SJSA1 (cell line): ENCODE data around the gene FBXO9. TPM values are rescaled to one million over a fixed set of nuclear protein-coding genes. Genes with fewer than 3 reads are reported as not detected.

Source experiments
- DNase-seq, 2 experiments: peaks; one replicate each; pipeline ENCODE4 v3.0.0-alpha.2; 2015 to 2020; ENCODE audit warnings: low spot score in 2 of 2, low read depth in 1 of 2
- H3K27ac ChIP-seq: fragments of 250-450 bp; sonication (Bioruptor Pico); 2 replicates; pipeline ENCODE4 v1.5.1; 2020; ENCODE audit warnings: mild to moderate bottlenecking, moderate library complexity
- H3K27me3 ChIP-seq: fragments of 250-450 bp; sonication (Bioruptor Pico); replicated peaks from 2 replicates; pipeline ENCODE4 v1.5.1; 2020; ENCODE audit warnings: mild to moderate bottlenecking, moderate library complexity
- H3K36me3 ChIP-seq: fragments of 250-450 bp; sonication (Bioruptor Pico); 2 replicates; pipeline ENCODE4 v1.5.1; 2020; ENCODE audit warnings: mild to moderate bottlenecking
- H3K4me1 ChIP-seq: fragments of 250-450 bp; sonication (Bioruptor Pico); replicated peaks from 2 replicates; pipeline ENCODE4 v1.6.1; 2021; ENCODE audit warnings: mild to moderate bottlenecking
- H3K4me3 ChIP-seq: fragments of 250-450 bp; sonication (Bioruptor Pico); 2 replicates; pipeline ENCODE4 v1.5.1; 2020; ENCODE audit warnings: mild to moderate bottlenecking
- H3K9me3 ChIP-seq: fragments of 250-450 bp; sonication (Bioruptor Pico); replicated peaks from 2 replicates; pipeline ENCODE4 v1.5.1; 2020; ENCODE audit warnings: mild to moderate bottlenecking
- total RNA-seq: library from RNA; depleted of rRNA; stranded (reverse); fragments of >200 nt; shearing (Covaris generic); gene quantifications from 2 replicates; pipeline ENCODE4 v1.2.3, GENCODE V29; 2014

FBXO9 gene
- total RNA-seq, 1 experiment from 2014 or later: 39.6 TPM

DNA sequence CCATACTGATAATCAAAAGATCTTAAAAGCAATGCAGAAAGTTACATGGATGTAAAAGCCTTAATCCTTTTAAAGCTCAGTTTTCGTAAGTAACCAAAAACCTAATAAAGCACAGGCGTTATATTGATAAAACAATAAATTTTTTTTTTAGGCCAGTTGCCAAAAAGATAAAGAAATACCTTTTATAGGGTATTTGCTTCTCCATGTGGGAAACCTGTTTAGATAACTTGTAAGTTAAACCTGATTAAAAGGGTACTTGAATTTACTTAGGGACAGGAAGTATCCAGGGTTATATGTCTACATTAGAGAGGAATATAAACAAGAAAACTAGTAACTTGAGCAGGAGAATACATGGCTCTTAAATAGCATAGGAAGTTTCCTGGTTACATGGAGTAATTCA, 21.1 kb downstream of the FBXO9 start:
- H3K27me3 ChIP-seq: no peaks in the 10 kb centered on the region
- no peak overlapping the region for H3K27ac ChIP-seq
- no peak for DNase-seq
- H3K4me3 ChIP-seq: no peak overlapping the region
- no peaks in the 10 kb centered on the region for H3K4me1 ChIP-seq
- peaks cover 74% of the 10 kb centered on the region for H3K36me3 ChIP-seq
- no peaks in the 10 kb centered on the region for H3K9me3 ChIP-seq

DNA sequence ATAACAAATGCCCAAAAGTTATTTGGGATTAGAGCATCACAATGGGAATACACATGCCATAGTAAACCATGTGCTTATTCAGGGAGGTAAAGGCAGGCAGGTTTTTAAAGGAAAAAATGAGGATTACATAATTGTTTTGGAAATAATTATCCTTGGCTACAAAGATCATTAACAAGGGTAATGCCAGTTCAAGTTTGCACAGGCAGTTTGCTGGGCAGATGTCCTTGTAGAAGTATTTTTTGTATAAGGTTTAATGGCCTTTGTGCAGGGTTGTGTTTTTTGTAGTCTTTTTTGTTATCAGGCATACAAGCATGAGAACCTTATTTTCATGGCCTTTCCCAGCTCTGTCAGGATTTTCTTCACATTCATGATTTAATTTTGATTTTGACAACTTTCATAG, 24.7 kb downstream of the FBXO9 start:
- DNase-seq: no peak
- H3K4me1 ChIP-seq: no peaks in the 10 kb centered on the region
- peaks cover 72% of the 10 kb centered on the region for H3K36me3 ChIP-seq
- H3K27ac ChIP-seq: no peak overlapping the region
- no peak overlapping the region for H3K4me3 ChIP-seq
- H3K9me3 ChIP-seq: no peaks in the 10 kb centered on the region
- no peaks in the 10 kb centered on the region for H3K27me3 ChIP-seq

DNA sequence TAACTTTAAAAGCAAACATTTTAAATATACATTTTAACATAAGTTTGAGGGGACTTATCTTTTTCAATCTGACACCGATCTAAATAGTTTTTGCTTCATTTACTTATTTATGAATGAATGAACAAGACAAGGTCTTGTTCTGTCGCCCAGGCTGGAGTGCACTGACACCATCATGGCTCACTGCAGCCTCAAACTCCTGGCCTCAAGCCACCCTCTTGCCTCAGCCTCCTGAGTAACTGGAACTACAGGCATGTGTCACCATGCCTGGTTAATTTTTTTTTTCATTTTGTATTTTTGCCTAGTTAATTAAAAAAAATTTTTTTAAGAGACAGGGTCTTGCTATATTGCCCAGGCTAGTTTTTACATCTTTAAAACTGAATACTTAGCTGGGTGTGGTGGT, 25.4 kb downstream of the FBXO9 start:
- Histone ChIP-seq H3K9me3 (no peaks in the 10 kb centered on the region), H3K27ac (no peak overlapping the region), H3K4me1 (no peaks in the 10 kb centered on the region), H3K4me3 (no peak overlapping the region), H3K27me3 (no peaks in the 10 kb centered on the region), H3K36me3 (peaks cover 73% of the 10 kb centered on the region)
- no peak for DNase-seq

DNA sequence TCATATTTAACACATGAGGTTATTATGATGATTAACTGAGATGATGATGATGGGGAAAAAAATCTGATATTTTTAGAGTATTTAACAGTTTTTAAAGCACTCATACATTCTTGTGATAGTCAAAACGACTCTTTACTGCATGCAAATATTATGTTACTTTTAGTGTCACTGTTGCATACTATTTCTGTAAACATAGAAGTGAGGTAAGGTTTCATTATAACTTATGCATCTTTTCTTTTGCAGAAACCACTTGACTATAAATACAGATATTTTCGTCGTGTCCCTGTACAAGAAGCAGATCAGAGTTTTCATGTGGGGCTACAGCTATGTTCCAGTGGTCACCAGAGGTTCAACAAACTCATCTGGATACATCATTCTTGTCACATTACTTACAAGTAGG, 30.1 kb downstream of the FBXO9 start:
- Histone ChIP-seq H3K4me1 (peaks cover 2% of the 10 kb centered on the region; the same call in 1 of the 2 replicates), H3K27me3 (no peaks in the 10 kb centered on the region), H3K27ac (no peak overlapping the region), H3K36me3 (peaks cover 74% of the 10 kb centered on the region), H3K9me3 (no peaks in the 10 kb centered on the region), H3K4me3 (no peak overlapping the region)
- no peak for DNase-seq

DNA sequence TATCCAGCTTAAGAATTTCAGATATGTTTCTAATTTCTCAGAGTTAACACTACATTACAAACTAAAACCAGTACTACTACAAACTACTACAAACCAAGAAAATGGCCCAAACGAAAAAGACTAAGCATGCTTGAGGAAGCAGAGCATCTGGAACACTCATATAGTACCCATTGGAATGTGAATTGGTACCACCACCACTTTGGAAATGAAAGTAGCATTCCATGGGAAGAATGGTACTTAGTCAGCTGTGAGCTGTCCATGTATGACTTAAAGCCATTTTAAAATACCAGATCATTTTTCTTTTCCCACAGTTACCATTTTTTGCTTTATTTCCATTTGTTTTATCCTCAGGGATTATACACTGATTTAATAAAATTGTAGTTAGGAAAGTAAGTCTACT, 30.5 kb downstream of the FBXO9 start:
- H3K27ac ChIP-seq: no peak overlapping the region

DNA sequence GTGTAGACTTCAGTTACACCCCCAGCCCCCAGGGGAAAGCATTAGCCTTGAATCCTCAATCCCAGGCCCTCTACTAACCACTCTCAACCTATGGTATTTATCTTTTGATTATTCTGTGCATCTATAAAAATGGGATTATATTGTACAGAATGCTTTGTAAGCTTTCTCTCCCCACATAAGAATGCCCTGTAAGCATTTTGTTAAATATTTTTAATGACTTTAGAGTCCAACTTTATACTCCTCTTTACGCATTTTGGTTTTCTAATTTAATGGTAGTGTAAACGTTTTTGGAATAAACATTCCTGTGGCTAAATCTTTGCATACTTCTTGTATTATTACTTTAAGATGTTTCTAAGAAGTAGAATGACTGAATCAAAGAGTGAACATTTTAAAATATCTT, 35.4 kb downstream of the FBXO9 start:
- peaks cover 44% of the 10 kb centered on the region for H3K36me3 ChIP-seq

More for the DNA sequence above, 30.5 kb downstream of the FBXO9 start:
- Histone ChIP-seq H3K9me3 (no peaks in the 10 kb centered on the region), H3K36me3 (peaks cover 76% of the 10 kb centered on the region), H3K4me3 (no peak overlapping the region), H3K4me1 (peaks cover 7% of the 10 kb centered on the region; the same call in 1 of the 2 replicates), H3K27me3 (no peaks in the 10 kb centered on the region)
- no peak for DNase-seq

DNA sequence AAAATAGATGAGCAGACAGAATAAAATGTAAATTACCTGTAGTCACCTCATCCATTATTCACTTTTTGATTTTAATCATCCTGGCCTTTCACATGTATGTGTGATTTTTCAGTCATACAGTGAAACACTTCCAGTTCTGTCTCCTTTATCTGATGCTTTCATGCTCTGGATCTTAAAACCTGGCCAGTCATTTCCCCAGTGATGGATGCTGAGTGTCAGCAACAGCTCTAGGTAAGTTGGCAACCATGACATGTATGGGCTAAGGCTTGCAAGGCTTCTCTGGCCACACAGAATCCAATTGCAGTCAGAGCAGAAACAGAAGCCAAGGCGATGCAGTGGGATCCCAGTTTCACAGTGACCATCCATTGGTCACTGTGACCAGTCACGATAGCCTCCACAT, 35.8 kb downstream of the FBXO9 start:
- no peak for DNase-seq
- H3K9me3 ChIP-seq: no peaks in the 10 kb centered on the region
- H3K27me3 ChIP-seq: no peaks in the 10 kb centered on the region
- peaks cover 40% of the 10 kb centered on the region for H3K36me3 ChIP-seq
- no peak overlapping the region for H3K4me3 ChIP-seq
- no peak overlapping the region for H3K27ac ChIP-seq
- peaks cover 11% of the 10 kb centered on the region; the same call in 1 of the 2 replicates for H3K4me1 ChIP-seq

More for the DNA sequence above, 35.4 kb downstream of the FBXO9 start:
- Histone ChIP-seq H3K27ac (no peak overlapping the region), H3K4me3 (no peak overlapping the region), H3K4me1 (peaks cover 11% of the 10 kb centered on the region; the same call in 1 of the 2 replicates), H3K9me3 (no peaks in the 10 kb centered on the region), H3K27me3 (no peaks in the 10 kb centered on the region)
- no peak for DNase-seq

DNA sequence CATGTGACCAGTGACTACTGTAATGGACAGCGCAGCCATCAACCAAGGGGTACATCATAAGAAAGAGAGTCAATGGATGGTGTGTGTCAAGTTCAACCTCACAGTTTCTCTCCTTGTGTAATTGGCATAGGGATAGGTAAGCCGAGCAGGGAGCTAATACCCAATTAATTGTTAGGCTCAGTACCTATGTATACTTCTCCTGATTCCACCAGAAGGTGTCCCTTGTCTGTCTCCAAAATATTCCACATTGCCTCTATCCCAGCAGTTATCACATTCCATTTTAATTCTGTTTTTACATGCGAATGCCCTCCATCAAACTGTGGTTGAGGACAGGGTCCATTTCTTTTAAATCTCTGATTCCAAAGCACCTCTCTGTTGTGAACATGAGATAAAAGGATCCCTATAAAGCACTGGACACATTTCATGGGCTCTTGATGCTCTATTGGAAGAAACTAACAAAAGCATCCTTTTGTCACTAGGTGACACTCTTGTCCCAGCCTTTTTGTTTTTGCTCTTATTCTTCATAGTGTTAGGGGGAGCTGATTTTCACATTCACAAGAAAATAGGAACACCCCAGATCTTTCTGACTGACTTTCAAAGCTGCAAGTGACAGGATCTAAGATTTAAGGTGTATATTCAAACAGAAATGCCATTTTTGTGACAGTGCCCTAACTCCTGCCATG, 38.9 kb downstream of the FBXO9 start:
- Histone ChIP-seq H3K27me3 (no peaks in the 10 kb centered on the region), H3K9me3 (no peaks in the 10 kb centered on the region), H3K36me3 (peaks cover 16% of the 10 kb centered on the region), H3K4me1 (peaks cover 11% of the 10 kb centered on the region; the same call in 1 of the 2 replicates), H3K27ac (no peak overlapping the region), H3K4me3 (no peak overlapping the region)
- no peak for DNase-seq

DNA sequence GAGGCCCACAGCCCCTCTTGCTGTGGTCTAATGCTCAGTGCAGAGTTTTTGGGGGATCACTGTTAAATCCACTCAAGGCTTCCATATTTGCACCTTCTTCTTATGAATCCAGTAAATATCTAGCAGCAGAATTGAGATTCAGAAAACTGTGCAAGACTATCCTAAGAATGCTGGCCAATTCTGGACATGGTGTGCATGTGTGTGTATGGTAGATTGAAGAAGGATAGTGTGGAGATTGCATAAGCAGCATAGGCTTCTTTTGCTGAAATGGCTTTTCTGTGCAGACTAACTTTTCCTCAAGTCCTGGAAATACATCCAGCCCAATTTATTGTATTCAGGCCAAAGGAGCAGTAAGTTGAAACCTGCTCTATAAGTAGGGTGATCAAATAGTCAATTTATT, 39.7 kb downstream of the FBXO9 start:
- Histone ChIP-seq H3K27me3 (no peaks in the 10 kb centered on the region), H3K4me1 (peaks cover 11% of the 10 kb centered on the region; the same call in 1 of the 2 replicates), H3K4me3 (no peak overlapping the region), H3K27ac (no peak overlapping the region), H3K36me3 (peaks cover 16% of the 10 kb centered on the region), H3K9me3 (no peaks in the 10 kb centered on the region)
- no peak for DNase-seq

DNA sequence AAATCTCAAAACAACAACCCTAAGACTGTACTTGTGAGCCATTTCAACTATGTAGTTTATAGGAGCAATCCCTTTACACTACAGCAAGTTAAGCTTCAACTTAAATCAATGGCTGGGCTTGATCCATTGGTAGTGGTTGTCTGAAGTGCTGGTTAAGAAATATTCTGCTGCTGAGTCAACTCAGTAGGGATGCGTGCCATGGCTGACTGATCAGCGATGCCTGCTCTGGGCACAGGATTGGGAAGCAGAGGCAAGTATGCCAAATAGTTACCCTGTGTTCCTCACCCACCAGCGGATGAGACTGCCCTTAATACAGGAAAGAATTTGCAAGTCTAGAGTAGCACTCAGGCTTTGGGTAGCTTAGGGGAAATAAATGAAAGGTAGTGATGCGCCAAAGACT, 41.9 kb downstream of the FBXO9 start:
- Histone ChIP-seq H3K4me3 (no peak overlapping the region), H3K36me3 (peaks cover 5% of the 10 kb centered on the region), H3K4me1 (no peaks in the 10 kb centered on the region), H3K27me3 (no peaks in the 10 kb centered on the region), H3K27ac (no peak overlapping the region), H3K9me3 (no peaks in the 10 kb centered on the region)
- DNase-seq: no peak

DNA sequence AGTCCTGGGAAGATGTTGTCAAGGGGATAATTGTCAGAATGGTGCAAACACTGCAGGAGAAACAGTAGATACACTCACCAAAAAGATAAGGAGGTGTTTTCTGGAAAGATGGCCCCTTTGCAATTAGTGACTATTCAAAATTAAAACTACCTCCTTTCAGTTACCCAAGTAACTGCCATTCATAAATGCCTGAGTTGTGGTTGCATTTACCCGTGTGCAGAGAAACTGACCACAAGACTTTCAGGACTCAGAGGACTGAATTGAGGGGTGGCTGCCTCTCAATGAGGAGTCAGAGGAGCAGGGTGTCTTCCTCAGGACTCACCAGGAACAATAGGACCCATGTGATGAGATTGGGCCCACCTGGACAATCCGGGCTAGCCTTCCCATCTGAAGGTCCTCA, 44.4 kb downstream of the FBXO9 start:
- no peak overlapping the region for H3K4me3 ChIP-seq
- H3K4me1 ChIP-seq: no peaks in the 10 kb centered on the region
- no peaks in the 10 kb centered on the region for H3K36me3 ChIP-seq

DNA sequence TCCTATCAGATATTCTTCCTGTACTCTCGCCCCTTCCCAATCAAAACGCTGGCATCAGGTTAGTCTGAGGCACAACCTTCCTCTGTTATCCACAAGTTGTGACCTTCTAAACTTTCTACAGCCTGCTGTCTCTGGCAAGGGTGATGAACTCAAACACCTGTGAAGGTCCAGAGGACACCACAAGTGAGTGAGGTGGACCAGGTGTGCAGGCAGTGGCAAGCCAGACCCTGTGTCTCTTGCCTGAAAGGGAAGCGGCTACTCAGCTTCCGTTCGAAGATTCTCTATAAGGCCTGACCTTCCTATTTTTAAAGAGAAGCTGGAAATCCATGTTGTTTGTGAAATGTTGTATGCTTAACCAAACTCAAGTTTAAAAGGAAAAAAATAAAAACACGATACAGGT, 46.7 kb downstream of the FBXO9 start:
- DNase-seq: peak in 1 of 2 experiments; percentile 15
- no peaks in the 10 kb centered on the region for H3K36me3 ChIP-seq
- peaks cover 3% of the 10 kb centered on the region; the same call in 1 of the 2 replicates for H3K9me3 ChIP-seq
- H3K4me1 ChIP-seq: no peaks in the 10 kb centered on the region
- H3K27ac ChIP-seq: no peak overlapping the region
- H3K4me3 ChIP-seq: no peak overlapping the region
- 0 out of 2 replicates have a peak, but pooled peaks cover 2% of the 10 kb centered on the region for H3K27me3 ChIP-seq

More for the DNA sequence above, 44.4 kb downstream of the FBXO9 start:
- Histone ChIP-seq H3K27me3 (0 out of 2 replicates have a peak, but pooled peaks cover 2% of the 10 kb centered on the region), H3K9me3 (no peaks in the 10 kb centered on the region), H3K27ac (no peak overlapping the region)
- DNase-seq: peak in 1 of 2 experiments; percentile 8

DNA sequence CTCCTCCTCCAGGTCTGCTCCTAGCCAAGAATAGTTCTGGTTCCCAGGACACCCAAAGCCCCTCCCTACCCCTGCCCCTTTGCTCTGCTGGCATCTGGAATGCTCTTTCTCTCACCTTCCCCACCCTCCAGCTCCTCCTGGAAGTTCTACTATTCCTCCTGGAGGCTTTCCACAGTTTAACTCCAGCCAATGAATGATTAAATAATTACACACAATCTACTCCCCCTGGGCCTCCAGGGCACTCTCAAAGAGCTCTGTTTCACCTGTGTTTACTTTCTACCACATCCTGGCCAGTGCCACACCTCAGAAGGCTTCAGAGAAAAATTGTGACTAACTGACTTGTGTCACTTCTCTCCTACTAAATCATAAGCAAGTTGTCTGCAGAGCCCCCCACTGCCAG, 47.2 kb downstream of the FBXO9 start:
- peak in 1 of 2 experiments; percentile 22 for DNase-seq
- 0 out of 2 replicates have a peak, but pooled peaks cover 2% of the 10 kb centered on the region for H3K27me3 ChIP-seq
- H3K36me3 ChIP-seq: no peaks in the 10 kb centered on the region

DNA sequence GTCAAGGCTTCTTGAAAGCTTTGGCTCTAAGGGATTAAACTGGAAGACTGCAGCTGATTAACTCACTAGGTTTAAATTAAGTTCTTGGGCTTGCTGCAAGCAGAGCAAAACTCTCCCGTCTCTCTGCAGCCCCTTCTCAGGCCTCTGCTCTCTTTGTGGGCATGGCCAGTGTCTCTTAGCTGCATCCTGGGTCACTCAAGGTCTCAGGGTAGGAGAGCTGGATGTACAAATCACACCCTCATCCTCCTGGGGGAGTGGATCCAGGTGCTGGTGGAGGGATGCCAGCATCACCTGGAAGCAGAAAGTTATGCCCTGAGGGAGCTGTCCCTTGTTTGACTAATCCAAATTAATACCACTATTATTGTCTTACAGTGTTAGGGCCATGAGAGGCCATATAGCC, 47.7 kb downstream of the FBXO9 start:
- Histone ChIP-seq H3K27me3 (0 out of 2 replicates have a peak, but pooled peaks cover 2% of the 10 kb centered on the region), H3K4me1 (no peaks in the 10 kb centered on the region), H3K9me3 (peaks cover 3% of the 10 kb centered on the region; the same call in 1 of the 2 replicates), H3K36me3 (no peaks in the 10 kb centered on the region), H3K4me3 (no peak overlapping the region), H3K27ac (no peak overlapping the region)
- no peak for DNase-seq

More for the DNA sequence above, 47.2 kb downstream of the FBXO9 start:
- H3K4me3 ChIP-seq: no peak overlapping the region
- no peaks in the 10 kb centered on the region for H3K4me1 ChIP-seq
- H3K27ac ChIP-seq: no peak overlapping the region
- H3K9me3 ChIP-seq: peaks cover 3% of the 10 kb centered on the region; the same call in 1 of the 2 replicates
